Choroid plexus epithelial cell (primary cell): Measurements from ENCODE around the gene PRSS38.

Experiments used
- DNase-seq: peaks from one replicate; pipeline ENCODE4 v3.0.0-alpha.2; 2010; ENCODE audit warnings: low read depth
- H3K4me3 ChIP-seq: 2 replicates; pipeline ENCODE4 v1.5.1; 2011; ENCODE audit warnings: low read depth, mild to moderate bottlenecking, control low read depth, low read length, moderate library complexity
- CTCF ChIP-seq: conservative IDR thresholded peaks from 2 replicates; pipeline ENCODE4 v1.5.1; 2011; ENCODE audit warnings: low read depth, mild to moderate bottlenecking, control low read depth, inconsistent platforms, low read length, moderate library complexity

The PRSS38 gene

GRCh38 chr1:227793948-227794816 lies 21.3 kb upstream of the PRSS38 start:
- TF ChIP-seq CTCF = no peak
- no peak overlapping the region for H3K4me3 ChIP-seq
- DNase-seq = peak; percentile 70

GRCh38 chr1:227794817-227795192 lies 20.7 kb upstream of the PRSS38 start:
- H3K4me3 ChIP-seq = no peak overlapping the region
- no peak for DNase-seq
- no peak for TF ChIP-seq CTCF

- TF ChIP-seq CTCF = no peak
- no peak overlapping the region for H3K4me3 ChIP-seq
- DNase-seq = no peak
Measured at GRCh38 chr1:227795732-227796131, 19.7 kb upstream of the PRSS38 start.

- no peak overlapping the region for H3K4me3 ChIP-seq
- no peak for DNase-seq
- no peak for TF ChIP-seq CTCF
Measured at GRCh38 chr1:227796359-227796915, 19.0 kb upstream of the PRSS38 start.

- H3K4me3 ChIP-seq = no peak overlapping the region
- DNase-seq = no peak
- no peak for TF ChIP-seq CTCF
Measured at GRCh38 chr1:227797144-227797543, 18.3 kb upstream of the PRSS38 start.

GRCh38 chr1:227797625-227798024 lies 17.9 kb upstream of the PRSS38 start:
- DNase-seq = no peak
- H3K4me3 ChIP-seq = no peak overlapping the region
- no peak for TF ChIP-seq CTCF

- no peak overlapping the region for H3K4me3 ChIP-seq
- no peak for TF ChIP-seq CTCF
- DNase-seq = no peak
Measured at GRCh38 chr1:227798078-227798802, 17.2 kb upstream of the PRSS38 start.
